ENCODE results near the gene INCA1. TPM values are rescaled to one million over a fixed set of nuclear protein-coding genes. Genes with fewer than 3 reads are reported as not detected.

The INCA1 gene
- total RNA-seq, 1 donor from 2014 or later = 0.44 TPM

DNA sequence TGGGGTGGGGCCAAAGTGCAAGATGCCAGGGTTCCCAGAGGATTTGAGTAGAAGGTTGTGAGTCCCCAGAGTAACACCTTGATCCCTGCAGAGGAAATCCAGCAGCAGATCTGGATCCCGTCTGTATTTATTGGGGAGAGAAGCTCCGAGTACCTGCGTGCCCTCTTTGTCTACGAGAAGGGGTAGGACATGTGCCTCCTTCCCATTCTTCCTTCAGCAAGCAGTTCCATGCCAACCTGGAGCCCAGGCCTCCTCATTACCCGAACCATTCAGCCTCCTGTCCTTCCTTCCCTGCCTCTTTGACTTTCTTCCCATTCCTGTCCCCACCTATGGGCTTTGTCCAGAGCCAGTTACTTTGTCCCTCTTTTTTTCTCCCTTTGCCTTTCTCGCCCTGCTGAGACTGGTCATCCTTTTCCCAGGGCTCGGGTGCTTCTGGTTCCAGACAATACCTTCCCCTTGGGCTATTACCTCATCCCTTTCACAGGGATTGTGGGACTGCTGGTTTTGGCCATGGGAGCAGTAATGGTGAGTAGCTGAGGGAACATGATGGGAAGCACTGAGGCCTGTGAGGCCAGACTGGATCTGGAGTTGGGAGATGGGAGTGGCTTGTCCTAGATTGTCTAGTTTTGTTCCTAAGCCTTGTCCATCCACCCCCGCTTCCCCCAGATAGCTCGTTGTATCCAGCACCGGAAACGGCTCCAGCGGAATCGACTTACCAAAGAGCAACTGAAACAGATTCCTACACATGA, 54.4 kb downstream of the INCA1 start:
- Mint-ChIP-seq H3K27me3 (ENCODE audit: unreplicated experiment) (peaks cover 16% of the 10 kb centered on the region), H3K4me1 (ENCODE audit: low read depth, unreplicated experiment) (peaks cover 27% of the 10 kb centered on the region), H3K9me3 (ENCODE audit: unreplicated experiment) (peaks cover 10% of the 10 kb centered on the region), H3K36me3 (ENCODE audit: unreplicated experiment) (peaks cover 5% of the 10 kb centered on the region), H3K4me3 (ENCODE audit: unreplicated experiment) (no peak overlapping the region), H3K27ac (ENCODE audit: unreplicated experiment) (peak overlapping the region; percentile 43)
- TF ChIP-seq, protein P1, sequence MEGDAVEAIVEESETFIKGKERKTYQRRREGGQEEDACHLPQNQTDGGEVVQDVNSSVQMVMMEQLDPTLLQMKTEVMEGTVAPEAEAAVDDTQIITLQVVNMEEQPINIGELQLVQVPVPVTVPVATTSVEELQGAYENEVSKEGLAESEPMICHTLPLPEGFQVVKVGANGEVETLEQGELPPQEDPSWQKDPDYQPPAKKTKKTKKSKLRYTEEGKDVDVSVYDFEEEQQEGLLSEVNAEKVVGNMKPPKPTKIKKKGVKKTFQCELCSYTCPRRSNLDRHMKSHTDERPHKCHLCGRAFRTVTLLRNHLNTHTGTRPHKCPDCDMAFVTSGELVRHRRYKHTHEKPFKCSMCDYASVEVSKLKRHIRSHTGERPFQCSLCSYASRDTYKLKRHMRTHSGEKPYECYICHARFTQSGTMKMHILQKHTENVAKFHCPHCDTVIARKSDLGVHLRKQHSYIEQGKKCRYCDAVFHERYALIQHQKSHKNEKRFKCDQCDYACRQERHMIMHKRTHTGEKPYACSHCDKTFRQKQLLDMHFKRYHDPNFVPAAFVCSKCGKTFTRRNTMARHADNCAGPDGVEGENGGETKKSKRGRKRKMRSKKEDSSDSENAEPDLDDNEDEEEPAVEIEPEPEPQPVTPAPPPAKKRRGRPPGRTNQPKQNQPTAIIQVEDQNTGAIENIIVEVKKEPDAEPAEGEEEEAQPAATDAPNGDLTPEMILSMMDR (IDR thresholded peaks at IDR 0.05; ENCODE audit: partially characterized antibody, unreplicated experiment) = no peak
- DNase-seq = no peak

DNA sequence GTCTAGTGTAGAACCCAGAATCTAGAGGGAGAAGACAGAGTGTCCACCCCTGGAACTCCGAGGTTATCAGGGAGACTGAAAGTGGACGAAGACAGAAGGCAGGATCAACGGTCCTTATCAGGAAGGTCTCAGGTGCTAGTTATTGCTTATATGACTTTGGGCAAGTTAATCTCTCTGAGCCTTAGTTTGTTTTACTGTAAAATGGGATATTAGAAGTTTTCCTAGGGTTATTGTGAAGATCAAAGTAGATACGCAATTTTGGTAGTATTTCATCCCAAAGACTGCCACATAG, 56.1 kb downstream of the INCA1 start:
- no peaks in the 10 kb centered on the region for H3K36me3 Mint-ChIP-seq (ENCODE audit: unreplicated experiment)
- H3K4me3 Mint-ChIP-seq (ENCODE audit: unreplicated experiment) = peak overlapping the region; percentile 98
- peak overlapping the region; percentile 98 for H3K27ac Mint-ChIP-seq (ENCODE audit: unreplicated experiment)
- no peak for DNase-seq
- peaks cover 15% of the 10 kb centered on the region for H3K27me3 Mint-ChIP-seq (ENCODE audit: unreplicated experiment)
- TF ChIP-seq, protein P1 (IDR thresholded peaks at IDR 0.05; ENCODE audit: partially characterized antibody, unreplicated experiment) = no peak
- peaks cover 8% of the 10 kb centered on the region for H3K9me3 Mint-ChIP-seq (ENCODE audit: unreplicated experiment)
- H3K4me1 Mint-ChIP-seq (ENCODE audit: low read depth, unreplicated experiment) = peaks cover 22% of the 10 kb centered on the region

GRCh38 chr17:4940555-4941318, 56.6 kb downstream of the INCA1 start:
- Mint-ChIP-seq H3K4me1 (ENCODE audit: low read depth, unreplicated experiment) (peaks cover 21% of the 10 kb centered on the region), H3K27ac (ENCODE audit: unreplicated experiment) (peak overlapping the region; percentile 98)
- DNase-seq = peak; percentile 69

DNA sequence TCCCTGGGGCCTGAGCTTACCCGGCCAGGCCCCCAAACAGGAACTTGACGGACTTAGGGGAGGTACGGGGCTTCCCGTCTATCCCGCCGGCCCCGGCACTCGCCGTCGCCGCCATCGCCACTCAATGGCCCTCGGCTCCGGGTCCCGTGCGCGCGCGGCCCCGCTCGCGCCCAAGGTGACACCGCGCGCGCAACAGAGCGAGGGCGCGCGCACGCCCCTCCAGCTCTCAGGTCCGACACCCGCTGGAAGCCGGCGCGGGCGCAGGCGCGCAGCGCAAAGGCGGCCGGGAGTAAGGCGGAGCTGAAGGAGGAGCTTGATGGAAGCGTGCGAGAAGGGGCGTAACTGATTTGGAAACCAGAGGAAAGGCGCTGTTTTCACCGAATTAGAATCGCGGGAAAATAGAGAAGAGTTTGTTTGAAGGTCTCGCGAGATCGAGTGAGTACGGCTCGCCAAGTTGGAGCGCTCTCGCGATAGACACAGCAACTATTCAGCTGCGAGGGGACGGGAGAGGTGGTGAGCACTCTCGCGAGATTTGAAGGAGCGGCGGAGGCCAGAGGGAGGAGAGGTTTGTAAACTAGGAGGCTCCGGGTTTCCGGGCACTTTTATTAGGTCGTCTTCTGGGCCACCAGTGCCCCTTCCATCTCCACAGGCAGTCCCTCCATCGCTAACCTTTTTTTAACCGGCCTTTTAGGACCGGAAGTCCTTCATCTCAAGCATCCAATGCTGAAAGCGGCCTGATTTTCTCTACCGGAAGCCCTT, 57.3 kb downstream of the INCA1 start, which contains the start of the genes RNF167 and SLC25A11:
Gene RNF167, plus strand, starts transcription at position 473 of the 759 bp plus-strand sequence. CDS start 642 bp downstream, outside the sequence.
Gene SLC25A11, minus strand, starts transcription at position 251 of the 759 bp plus-strand sequence. Its CDS starts 136 bp downstream, at position 115.
- Mint-ChIP-seq H3K9me3 (ENCODE audit: unreplicated experiment) (peaks cover 8% of the 10 kb centered on the region), H3K27me3 (ENCODE audit: unreplicated experiment) (peaks cover 14% of the 10 kb centered on the region), H3K27ac (ENCODE audit: unreplicated experiment) (peak within 1 kb of the TSS; percentile 98), H3K36me3 (ENCODE audit: unreplicated experiment) (no peaks in the 10 kb centered on the region), H3K4me3 (ENCODE audit: unreplicated experiment) (peak within 1 kb of the TSS; percentile 98), H3K4me1 (ENCODE audit: low read depth, unreplicated experiment) (peaks cover 14% of the 10 kb centered on the region)
- TF ChIP-seq, protein P1 (IDR thresholded peaks at IDR 0.05; ENCODE audit: partially characterized antibody, unreplicated experiment) = no peak
- DNase-seq = peak; percentile 88

More at GRCh38 chr17:4940555-4941318, 56.6 kb downstream of the INCA1 start:
- H3K36me3 Mint-ChIP-seq (ENCODE audit: unreplicated experiment) = no peaks in the 10 kb centered on the region
- H3K9me3 Mint-ChIP-seq (ENCODE audit: unreplicated experiment) = peaks cover 8% of the 10 kb centered on the region
- H3K27me3 Mint-ChIP-seq (ENCODE audit: unreplicated experiment) = peaks cover 14% of the 10 kb centered on the region
- H3K4me3 Mint-ChIP-seq (ENCODE audit: unreplicated experiment) = peak overlapping the region; percentile 98
- TF ChIP-seq, protein P1 (IDR thresholded peaks at IDR 0.05; ENCODE audit: partially characterized antibody, unreplicated experiment) = no peak

Measured in glutamatergic neuron (in vitro differentiated cells).